ENCODE data around the gene APOC3.

DNA sequence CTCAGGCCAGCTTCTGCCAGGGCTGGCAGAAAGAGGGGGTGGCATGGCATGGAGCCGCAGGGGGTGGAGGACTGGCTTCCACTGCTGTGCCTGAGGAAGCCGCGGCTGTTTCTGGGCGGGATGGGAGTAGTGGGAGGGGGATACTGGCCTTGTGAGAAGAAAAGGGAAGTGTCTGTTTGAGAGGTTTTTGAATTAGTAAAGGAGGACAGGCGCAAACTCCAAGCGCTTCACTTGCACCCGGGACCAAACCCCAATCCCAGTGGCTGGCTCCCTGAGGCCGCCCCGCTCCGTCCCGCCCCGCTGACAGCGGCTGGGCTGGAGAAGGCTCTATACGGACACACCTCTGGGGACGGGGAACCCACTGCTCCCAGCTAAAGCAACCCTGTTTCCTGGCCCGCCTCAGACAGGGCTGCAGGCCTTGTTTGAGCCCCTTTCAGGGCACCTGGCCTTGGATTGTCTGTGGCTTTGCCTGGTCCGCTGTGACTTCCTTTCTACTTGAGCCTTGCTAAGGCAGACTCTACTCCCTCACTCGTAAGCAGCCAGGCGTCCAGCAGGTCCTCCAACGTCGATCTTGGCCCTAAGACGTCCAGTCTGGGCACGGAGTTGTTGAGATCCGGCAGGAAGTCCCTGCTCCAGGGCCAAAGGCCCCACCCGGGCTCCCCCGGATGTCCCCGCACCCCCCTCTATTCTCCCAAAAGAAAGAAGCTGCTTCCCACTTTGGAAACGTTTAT lies 5.5 kb downstream of the APOC3 start:
- TF ChIP-seq POLR2A (IDR thresholded peaks at IDR 0.05) (peak in 1 of 2 donors; percentile 62), CTCF (IDR thresholded peaks at IDR 0.05) (no peak)

Measured in thyroid gland (tissue), 4 donors.